Upper lobe of left lung (tissue), 4 donors: Measurements from ENCODE around the gene CDYL.

ENCODE experiments used
- POLR2A ChIP-seq, 4 donors: fragments of 450-650 bp; IDR thresholded peaks; one replicate each; pipeline ENCODE4 v1.5.1; 2016 to 2017; ENCODE audit warnings: antibody characterized with exemption in 4 of 4, mild to moderate bottlenecking in 2 of 4
- POLR2AphosphoS5 ChIP-seq, 2 donors: sonication (generic); formaldehyde crosslinking; IDR thresholded peaks; one replicate each; pipeline ENCODE4 v1.5.1; 2017; ENCODE audit warnings: antibody characterized with exemption in 2 of 2
- TF ChIP-seq, protein P1 (sequence below), 6 experiments: fragments of 450-650 bp in 4 of 6; fragments of 200-600 bp in 2 of 6; sonication (generic) in 2 of 6; IDR thresholded peaks; one replicate each; pipeline ENCODE4 v1.5.1; 2016 to 2019; ENCODE audit warnings: antibody characterized with exemption in 6 of 6

DNA sequence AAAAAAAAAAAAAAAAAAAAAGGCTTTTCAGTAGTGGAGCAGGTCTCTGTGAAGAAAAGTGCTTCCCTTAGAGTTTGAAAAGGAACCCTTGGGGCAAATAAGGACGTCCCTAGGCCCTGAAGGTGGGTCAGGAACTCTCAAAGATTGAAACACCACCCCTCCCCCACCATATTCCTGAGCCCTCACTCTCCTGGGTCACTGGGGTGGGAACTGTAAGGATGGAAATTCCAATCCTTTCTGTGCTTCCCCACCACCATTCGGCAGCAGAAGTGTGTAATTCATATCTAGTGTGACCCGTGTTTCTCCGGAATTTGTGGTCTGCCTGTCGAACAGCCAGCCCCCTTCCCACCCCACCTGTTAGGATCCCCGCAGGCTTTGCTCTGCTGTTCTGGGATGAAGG lies 12.3 kb downstream of the CDYL start:
- TF ChIP-seq, protein P1, sequence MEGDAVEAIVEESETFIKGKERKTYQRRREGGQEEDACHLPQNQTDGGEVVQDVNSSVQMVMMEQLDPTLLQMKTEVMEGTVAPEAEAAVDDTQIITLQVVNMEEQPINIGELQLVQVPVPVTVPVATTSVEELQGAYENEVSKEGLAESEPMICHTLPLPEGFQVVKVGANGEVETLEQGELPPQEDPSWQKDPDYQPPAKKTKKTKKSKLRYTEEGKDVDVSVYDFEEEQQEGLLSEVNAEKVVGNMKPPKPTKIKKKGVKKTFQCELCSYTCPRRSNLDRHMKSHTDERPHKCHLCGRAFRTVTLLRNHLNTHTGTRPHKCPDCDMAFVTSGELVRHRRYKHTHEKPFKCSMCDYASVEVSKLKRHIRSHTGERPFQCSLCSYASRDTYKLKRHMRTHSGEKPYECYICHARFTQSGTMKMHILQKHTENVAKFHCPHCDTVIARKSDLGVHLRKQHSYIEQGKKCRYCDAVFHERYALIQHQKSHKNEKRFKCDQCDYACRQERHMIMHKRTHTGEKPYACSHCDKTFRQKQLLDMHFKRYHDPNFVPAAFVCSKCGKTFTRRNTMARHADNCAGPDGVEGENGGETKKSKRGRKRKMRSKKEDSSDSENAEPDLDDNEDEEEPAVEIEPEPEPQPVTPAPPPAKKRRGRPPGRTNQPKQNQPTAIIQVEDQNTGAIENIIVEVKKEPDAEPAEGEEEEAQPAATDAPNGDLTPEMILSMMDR (IDR thresholded peaks at IDR 0.05): no peak
- no peak for TF ChIP-seq POLR2AphosphoS5 (IDR thresholded peaks at IDR 0.05)
- TF ChIP-seq POLR2A (IDR thresholded peaks at IDR 0.05): no peak
